Measurements from ENCODE around the gene VSIG8.

Gene VSIG8

GRCh38 chr1:159854693-159855192 lies 7.7 kb downstream of the VSIG8 start:
- FAIRE-seq: no peak

GRCh38 chr1:159854116-159854692 lies 8.3 kb downstream of the VSIG8 start:
- FAIRE-seq: no peak

- FAIRE-seq: no peak
These were observed 8.9 kb downstream of the VSIG8 start for GRCh38 chr1:159853417-159854115.

- FAIRE-seq: no peak
These were observed 11.1 kb downstream of the VSIG8 start for GRCh38 chr1:159851407-159851806.

- no peak for FAIRE-seq
These were observed 12.7 kb downstream of the VSIG8 start for GRCh38 chr1:159849626-159850366.

- FAIRE-seq: no peak
These were observed 14.1 kb downstream of the VSIG8 start for GRCh38 chr1:159848326-159848725.

- FAIRE-seq: no peak
These were observed 15.2 kb downstream of the VSIG8 start for GRCh38 chr1:159847231-159847630.

- FAIRE-seq: no peak
These were observed 16.5 kb downstream of the VSIG8 start for GRCh38 chr1:159845751-159846629.

- FAIRE-seq: no peak
These were observed 19.0 kb downstream of the VSIG8 start for GRCh38 chr1:159843459-159843858.

- no peak for FAIRE-seq
These were observed 20.7 kb downstream of the VSIG8 start for GRCh38 chr1:159841749-159842148.

- FAIRE-seq: no peak
These were observed 23.2 kb downstream of the VSIG8 start for GRCh38 chr1:159839116-159839849.

- FAIRE-seq: no peak
These were observed 23.7 kb downstream of the VSIG8 start for GRCh38 chr1:159838715-159839114.

- FAIRE-seq: no peak
These were observed 26.5 kb downstream of the VSIG8 start for GRCh38 chr1:159835862-159836525.

GRCh38 chr1:159835356-159835755 lies 27.1 kb downstream of the VSIG8 start:
- no peak for FAIRE-seq

- FAIRE-seq: no peak
These were observed 30.1 kb downstream of the VSIG8 start for GRCh38 chr1:159832309-159832708.

- FAIRE-seq: no peak
These were observed 30.9 kb downstream of the VSIG8 start for GRCh38 chr1:159831412-159832141.

GRCh38 chr1:159830722-159831121 lies 31.7 kb downstream of the VSIG8 start:
- FAIRE-seq: no peak

- no peak for FAIRE-seq
These were observed 32.5 kb downstream of the VSIG8 start for GRCh38 chr1:159829822-159830465.

GRCh38 chr1:159829273-159829634 lies 33.2 kb downstream of the VSIG8 start:
- no peak for FAIRE-seq

GRCh38 chr1:159828581-159829272 lies 33.7 kb downstream of the VSIG8 start:
- no peak for FAIRE-seq

Measured in colon (tissue), 2 donors.